GM12864 (cell line): ENCODE measurements around the gene VPS18.

ENCODE experiments used
- DNase-seq: peaks from one replicate; pipeline ENCODE4 v3.0.0-alpha.2; 2011; ENCODE audit warnings: low read depth
- H3K4me3 ChIP-seq: 2 replicates; pipeline ENCODE4 v1.5.1; 2011; ENCODE audit warnings: mild to moderate bottlenecking, low read depth, low read length, control low read depth
- TF ChIP-seq, protein P1 (sequence below): IDR thresholded peaks from 2 replicates; pipeline ENCODE4 v1.5.1; 2011; ENCODE audit warnings: low read depth, mild to moderate bottlenecking, moderate library complexity, low read length, control low read depth, inconsistent platforms; ENCODE audit errors: missing control alignments

Gene VPS18

DNA sequence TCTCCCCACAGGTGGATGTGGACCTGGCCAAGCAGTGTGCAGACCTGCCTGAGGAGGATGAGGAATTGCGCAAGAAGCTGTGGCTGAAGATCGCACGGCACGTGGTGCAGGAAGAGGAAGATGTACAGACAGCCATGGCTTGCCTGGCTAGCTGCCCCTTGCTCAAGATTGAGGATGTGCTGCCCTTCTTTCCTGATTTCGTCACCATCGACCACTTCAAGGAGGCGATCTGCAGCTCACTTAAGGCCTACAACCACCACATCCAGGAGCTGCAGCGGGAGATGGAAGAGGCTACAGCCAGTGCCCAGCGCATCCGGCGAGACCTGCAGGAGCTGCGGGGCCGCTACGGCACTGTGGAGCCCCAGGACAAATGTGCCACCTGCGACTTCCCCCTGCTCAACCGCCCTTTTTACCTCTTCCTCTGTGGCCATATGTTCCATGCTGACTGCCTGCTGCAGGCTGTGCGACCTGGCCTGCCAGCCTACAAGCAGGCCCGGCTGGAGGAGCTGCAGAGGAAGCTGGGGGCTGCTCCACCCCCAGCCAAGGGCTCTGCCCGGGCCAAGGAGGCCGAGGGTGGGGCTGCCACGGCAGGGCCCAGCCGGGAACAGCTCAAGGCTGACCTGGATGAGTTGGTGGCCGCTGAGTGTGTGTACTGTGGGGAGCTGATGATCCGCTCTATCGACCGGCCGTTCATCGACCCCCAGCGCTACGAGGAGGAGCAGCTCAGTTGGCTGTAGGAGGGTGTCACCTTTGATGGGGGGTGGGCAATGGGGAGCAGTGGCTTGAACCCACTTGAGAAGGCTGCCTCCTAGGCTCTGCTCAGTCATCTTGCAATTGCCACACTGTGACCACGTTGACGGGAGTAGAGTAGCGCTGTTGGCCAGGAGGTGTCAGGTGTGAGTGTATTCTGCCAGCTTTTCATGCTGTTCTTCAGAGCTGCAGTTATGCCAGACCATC lies 8.6 kb downstream of the VPS18 start:
- DNase-seq = no peak
- TF ChIP-seq, protein P1, sequence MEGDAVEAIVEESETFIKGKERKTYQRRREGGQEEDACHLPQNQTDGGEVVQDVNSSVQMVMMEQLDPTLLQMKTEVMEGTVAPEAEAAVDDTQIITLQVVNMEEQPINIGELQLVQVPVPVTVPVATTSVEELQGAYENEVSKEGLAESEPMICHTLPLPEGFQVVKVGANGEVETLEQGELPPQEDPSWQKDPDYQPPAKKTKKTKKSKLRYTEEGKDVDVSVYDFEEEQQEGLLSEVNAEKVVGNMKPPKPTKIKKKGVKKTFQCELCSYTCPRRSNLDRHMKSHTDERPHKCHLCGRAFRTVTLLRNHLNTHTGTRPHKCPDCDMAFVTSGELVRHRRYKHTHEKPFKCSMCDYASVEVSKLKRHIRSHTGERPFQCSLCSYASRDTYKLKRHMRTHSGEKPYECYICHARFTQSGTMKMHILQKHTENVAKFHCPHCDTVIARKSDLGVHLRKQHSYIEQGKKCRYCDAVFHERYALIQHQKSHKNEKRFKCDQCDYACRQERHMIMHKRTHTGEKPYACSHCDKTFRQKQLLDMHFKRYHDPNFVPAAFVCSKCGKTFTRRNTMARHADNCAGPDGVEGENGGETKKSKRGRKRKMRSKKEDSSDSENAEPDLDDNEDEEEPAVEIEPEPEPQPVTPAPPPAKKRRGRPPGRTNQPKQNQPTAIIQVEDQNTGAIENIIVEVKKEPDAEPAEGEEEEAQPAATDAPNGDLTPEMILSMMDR = no peak
- H3K4me3 ChIP-seq = no peak overlapping the region

DNA sequence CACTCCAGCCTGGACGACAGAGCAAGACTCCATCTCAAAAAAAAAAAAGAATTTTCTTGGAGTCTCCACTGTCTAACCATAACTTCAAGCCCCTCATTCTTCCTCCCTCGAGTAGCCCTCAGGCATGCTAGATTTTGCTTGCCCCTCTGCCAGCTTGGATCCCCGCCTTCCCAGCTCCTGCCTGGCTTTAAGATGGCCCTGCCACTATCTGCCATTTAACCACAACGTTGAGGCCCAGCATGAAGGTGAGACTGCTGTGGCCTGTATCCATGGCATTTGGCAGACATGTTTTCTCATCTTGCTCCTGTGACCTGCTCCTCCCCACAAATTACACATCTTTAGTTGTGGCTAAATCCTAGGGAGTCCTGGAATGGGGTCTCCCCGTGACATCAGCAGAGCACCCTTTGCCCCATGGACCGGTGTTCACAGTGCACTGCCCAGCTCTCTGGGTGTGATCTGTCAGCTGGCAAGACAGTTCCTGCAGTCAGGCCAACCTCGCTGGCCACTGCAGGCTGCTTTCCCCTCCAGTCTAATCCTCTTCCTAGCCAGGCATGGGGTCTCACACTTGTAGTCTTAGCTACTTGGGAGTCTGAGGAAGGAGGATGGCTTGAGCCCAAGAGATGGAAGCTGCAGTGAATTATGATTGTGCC lies 10.4 kb downstream of the VPS18 start:
- H3K4me3 ChIP-seq = no peak overlapping the region
- no peak for DNase-seq
- TF ChIP-seq, protein P1 = no peak

DNA sequence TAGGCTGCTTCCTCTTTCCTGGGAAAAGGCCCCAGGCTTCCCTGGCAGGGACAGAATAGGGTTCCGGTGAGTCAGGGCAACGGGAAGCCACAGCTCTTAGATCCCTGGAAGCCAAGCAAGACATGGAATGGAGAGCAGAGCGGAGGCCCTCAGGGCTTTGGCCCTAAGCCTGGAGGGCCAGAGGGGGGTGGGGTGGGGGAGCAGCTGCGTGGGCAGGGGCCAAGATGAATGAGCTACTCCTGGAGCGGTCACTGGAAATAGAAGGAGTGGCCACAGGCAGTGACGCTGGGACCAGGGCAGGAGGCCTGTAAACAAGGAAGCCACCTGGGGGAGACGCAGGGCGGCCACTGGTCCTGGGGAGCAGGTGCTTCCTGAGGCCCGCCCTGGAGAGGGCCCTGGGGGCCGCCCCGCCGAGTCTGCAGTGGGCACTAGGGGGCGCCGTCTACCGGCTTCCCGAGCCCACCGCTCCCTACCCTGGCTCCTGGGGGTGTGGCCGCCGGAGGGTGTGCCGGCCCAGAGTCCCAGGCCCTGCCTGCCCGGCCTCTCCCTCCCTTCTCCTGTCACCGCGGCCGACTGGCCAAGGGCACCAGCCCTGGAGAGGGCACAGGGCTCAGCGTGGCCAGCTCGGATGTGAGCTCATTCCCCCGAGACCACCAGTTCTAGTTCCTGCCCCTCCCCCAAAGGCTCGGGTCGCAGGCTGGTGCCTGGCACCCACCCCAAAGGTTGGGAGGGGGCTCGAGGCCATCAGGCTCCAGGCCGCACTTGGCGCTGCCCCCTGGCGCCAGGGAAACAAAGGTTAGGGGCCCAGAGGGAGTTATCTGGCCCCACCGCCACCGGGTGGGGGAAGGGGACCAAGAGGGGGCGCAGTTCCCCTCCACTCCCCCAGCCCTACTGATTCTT lies 12.1 kb downstream of the VPS18 start:
- H3K4me3 ChIP-seq = peak overlapping the region; percentile 50
- TF ChIP-seq, protein P1 = peak; percentile 87
- peak; percentile 37 for DNase-seq

DNA sequence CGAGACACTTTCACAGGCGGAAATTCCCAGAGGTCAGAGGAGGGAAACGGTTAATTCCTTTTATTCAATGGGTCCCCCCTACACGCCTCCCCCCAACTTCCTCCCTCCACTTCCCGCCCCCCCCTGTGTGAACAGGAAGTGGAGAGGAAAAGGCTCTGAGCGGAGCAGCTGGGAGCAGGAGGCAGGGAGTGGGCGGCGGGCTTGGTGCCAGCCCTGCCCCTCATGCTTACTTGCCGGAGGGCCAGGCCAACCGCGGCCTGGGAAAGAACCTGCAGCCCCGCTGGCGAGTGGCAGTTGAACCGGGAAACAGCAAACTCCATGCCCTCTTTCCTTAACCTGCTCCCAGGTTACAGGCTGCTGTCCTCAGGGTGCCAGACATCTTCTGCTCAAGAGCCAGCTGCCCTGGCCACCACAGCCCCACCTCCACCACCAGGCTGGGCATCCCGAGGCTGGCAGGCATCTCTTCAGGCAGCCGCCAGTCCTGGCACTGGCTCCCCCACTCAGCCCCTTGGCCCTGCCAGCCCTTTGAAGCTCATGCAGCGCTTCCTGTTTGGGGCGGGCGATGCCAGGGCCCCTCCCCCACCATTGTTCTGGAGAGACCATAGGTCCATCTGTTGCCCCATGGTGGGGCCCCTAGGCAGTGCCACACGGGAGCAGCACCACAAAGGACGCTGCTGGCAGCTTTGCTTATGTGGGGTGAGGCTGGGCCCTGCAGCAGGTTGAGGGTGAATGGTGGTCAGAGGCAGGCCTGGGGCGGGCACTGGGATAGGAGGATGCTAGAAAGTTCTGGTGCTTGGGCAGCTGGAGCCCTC lies 12.9 kb downstream of the VPS18 start:
- DNase-seq = no peak

DNA sequence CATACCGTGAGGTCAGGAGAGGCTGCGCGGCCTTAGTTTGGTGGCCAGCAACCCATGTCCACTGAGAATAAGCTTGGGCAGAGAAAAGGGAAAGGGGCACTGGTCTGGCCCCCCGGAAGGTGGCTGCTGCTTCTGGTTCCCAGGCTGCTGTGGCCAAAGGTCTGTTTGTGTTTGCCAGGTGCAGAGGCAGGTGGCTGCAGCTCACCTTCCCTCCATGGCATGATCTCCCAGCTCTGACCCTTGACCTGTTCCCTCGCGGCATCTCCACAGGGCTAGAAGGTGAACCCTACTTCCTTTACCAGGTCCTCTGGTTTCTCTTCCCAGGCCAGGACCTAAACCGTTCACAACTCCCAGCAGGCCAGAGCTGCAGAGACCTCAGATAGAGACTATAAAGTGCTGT lies 13.8 kb downstream of the VPS18 start:
- H3K4me3 ChIP-seq = no peak overlapping the region
- no peak for DNase-seq
- TF ChIP-seq, protein P1 = no peak

More for the DNA sequence above, 12.9 kb downstream of the VPS18 start:
- TF ChIP-seq, protein P1 = no peak
- peak overlapping the region; percentile 50 for H3K4me3 ChIP-seq
